Ishikawa (cell line): ENCODE measurements around the gene GLYATL1.

Experiments
- CEBPB ChIP-seq: IDR thresholded peaks from 2 replicates; pipeline ENCODE4 v1.6.1; 2012
- EGR1 ChIP-seq: IDR thresholded peaks from 2 replicates; pipeline ENCODE4 v1.6.1; 2012
- EP300 ChIP-seq: IDR thresholded peaks from 2 replicates; pipeline ENCODE4 v1.6.1; 2012; ENCODE audit warnings: borderline replicate concordance
- FOXM1 ChIP-seq: IDR thresholded peaks from 2 replicates; pipeline ENCODE4 v1.6.1; 2012; ENCODE audit warnings: low read depth, borderline replicate concordance
- MAX ChIP-seq: IDR thresholded peaks from 2 replicates; pipeline ENCODE4 v1.6.1; 2012
- NFIC ChIP-seq: IDR thresholded peaks from 2 replicates; pipeline ENCODE4 v1.6.1; 2012
- RAD21 ChIP-seq: IDR thresholded peaks from 2 replicates; pipeline ENCODE4 v1.6.1; 2012; ENCODE audit warnings: low read depth
- TAF1 ChIP-seq: IDR thresholded peaks from 2 replicates; pipeline ENCODE4 v1.6.1; 2012; ENCODE audit warnings: low read depth, mild to moderate bottlenecking
- TCF12 ChIP-seq: IDR thresholded peaks from 2 replicates; pipeline ENCODE4 v1.6.1; 2012; ENCODE audit warnings: low read depth
- TEAD4 ChIP-seq: IDR thresholded peaks from 2 replicates; pipeline ENCODE4 v1.6.1; 2012
- YY1 ChIP-seq: IDR thresholded peaks from 2 replicates; pipeline ENCODE4 v1.6.1; 2012; ENCODE audit warnings: low read depth
- ZBTB7A ChIP-seq: IDR thresholded peaks from 2 replicates; pipeline ENCODE4 v1.6.1; 2012; ENCODE audit warnings: low read depth
- TF ChIP-seq, protein P1 (sequence below): IDR thresholded peaks from 2 replicates; pipeline ENCODE4 v1.6.1; 2012; ENCODE audit warnings: low read depth, mild to moderate bottlenecking
- TF ChIP-seq, protein P2 (sequence below): IDR thresholded peaks from 2 replicates; pipeline ENCODE4 v1.6.1; 2012

GRCh38 chr11:58900479-58901420 lies 38.5 kb upstream of the GLYATL1 start:
- TF ChIP-seq EP300 (no peak), TEAD4 (no peak), YY1 (no peak), TAF1 (no peak), FOXM1 (no peak), ZBTB7A (no peak), CEBPB (no peak), NFIC (no peak), RAD21 (peak; percentile 64), MAX (no peak), EGR1 (no peak), TCF12 (no peak)
- TF ChIP-seq, protein P1, sequence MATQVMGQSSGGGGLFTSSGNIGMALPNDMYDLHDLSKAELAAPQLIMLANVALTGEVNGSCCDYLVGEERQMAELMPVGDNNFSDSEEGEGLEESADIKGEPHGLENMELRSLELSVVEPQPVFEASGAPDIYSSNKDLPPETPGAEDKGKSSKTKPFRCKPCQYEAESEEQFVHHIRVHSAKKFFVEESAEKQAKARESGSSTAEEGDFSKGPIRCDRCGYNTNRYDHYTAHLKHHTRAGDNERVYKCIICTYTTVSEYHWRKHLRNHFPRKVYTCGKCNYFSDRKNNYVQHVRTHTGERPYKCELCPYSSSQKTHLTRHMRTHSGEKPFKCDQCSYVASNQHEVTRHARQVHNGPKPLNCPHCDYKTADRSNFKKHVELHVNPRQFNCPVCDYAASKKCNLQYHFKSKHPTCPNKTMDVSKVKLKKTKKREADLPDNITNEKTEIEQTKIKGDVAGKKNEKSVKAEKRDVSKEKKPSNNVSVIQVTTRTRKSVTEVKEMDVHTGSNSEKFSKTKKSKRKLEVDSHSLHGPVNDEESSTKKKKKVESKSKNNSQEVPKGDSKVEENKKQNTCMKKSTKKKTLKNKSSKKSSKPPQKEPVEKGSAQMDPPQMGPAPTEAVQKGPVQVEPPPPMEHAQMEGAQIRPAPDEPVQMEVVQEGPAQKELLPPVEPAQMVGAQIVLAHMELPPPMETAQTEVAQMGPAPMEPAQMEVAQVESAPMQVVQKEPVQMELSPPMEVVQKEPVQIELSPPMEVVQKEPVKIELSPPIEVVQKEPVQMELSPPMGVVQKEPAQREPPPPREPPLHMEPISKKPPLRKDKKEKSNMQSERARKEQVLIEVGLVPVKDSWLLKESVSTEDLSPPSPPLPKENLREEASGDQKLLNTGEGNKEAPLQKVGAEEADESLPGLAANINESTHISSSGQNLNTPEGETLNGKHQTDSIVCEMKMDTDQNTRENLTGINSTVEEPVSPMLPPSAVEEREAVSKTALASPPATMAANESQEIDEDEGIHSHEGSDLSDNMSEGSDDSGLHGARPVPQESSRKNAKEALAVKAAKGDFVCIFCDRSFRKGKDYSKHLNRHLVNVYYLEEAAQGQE = no peak
- TF ChIP-seq, protein P2, sequence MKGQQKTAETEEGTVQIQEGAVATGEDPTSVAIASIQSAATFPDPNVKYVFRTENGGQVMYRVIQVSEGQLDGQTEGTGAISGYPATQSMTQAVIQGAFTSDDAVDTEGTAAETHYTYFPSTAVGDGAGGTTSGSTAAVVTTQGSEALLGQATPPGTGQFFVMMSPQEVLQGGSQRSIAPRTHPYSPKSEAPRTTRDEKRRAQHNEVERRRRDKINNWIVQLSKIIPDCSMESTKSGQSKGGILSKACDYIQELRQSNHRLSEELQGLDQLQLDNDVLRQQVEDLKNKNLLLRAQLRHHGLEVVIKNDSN = no peak
